Fibroblast of skin of right biceps (primary cell): ENCODE results near the gene UMOD.
"Not testable (repeated sequence)": the region's sequence is repeated elsewhere in the genome, so short reads cannot be mapped to it uniquely, and the experiment has no call there.

ENCODE experiments used
- DNase-seq: peaks from one replicate; pipeline ENCODE4 v3.0.0-alpha.2; 2013

UMOD gene

GRCh38 chr16:20363191-20363590, 10.7 kb upstream of the UMOD start:
- DNase-seq = no peak

GRCh38 chr16:20359997-20360396, 7.5 kb upstream of the UMOD start:
- DNase-seq = no peak

GRCh38 chr16:20355114-20355782, 2.7 kb upstream of the UMOD start:
- DNase-seq = no peak

GRCh38 chr16:20353379-20353778, 864 bp upstream of the UMOD start:
- no peak for DNase-seq

GRCh38 chr16:20349615-20350014, 2.9 kb downstream of the UMOD start:
- no peak for DNase-seq

DNA sequence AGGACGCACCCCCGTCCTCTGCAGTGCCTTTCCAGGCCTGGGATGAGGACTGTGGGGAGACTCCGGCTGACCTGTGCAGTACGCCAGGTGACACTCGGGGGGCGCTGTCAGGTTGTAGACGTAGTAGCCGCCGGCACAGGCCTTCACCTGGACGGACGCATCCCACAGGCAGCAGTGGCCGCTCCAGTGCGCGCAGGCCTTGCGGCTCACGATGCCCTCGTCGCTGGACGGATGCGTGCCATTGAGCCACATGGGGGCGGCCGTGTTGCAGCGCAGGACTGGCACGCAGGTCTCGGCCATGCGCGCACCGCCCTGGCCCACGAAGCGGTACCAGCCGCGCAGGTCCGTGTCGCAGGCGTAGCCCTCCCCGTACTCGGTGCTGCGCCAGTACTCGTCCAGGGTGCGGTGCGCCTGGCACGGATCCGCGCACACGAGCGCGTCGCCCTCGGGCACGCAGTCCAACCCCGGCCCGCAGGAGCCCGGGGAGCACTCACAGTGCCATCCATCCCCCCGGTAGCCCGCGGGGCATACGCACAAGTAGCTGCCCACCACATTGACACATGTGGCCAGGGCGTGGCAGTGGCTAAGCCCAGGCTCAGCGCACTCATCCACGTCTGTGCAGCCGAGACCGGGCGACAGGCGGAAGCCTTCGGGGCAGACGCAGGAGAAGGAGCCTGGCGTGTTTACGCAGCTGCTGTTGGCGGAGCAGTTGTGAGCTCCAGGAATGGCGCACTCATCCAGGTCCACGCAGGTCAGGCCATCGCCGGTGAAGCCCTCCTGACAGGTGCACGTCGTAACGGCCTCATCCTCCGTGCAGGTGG, 3.9 kb downstream of the UMOD start:
- DNase-seq = no peak

DNA sequence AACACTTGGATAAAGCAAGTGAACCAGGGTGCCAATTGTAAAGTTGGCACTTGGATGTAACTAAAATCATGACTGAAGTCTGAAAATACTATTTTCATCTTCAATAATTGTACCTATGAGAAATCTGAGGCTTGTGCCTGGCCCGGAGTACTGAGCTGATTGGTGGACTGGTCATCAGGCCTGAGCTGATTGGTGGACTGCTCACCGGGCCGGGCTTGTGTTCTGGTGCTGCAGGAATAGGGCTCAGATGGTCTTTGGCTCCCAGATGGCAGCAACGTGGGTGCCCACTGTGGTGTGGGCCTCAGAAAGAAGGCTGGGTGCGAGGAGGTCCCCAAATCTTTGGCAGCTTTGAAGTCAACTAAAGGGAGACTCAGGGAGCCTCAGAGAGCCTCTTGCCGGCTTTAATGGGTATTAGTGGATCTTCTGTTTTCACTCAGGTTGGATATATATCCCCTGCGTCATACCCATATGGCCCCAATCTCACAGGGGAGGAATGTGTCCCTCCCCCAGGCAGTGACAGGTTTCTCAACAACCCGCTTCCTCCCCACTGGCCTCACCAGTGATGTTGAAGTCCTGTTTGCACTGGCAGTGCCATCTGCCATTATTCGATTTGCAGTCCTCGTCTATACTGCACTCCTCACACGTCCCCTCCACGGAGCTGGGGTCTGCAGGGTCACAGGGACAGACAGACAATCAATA, 4.7 kb downstream of the UMOD start:
- no peak for DNase-seq

GRCh38 chr16:20344611-20345010, 7.9 kb downstream of the UMOD start:
- DNase-seq = no peak

GRCh38 chr16:20339744-20340143, 12.8 kb downstream of the UMOD start:
- DNase-seq = no peak

DNA sequence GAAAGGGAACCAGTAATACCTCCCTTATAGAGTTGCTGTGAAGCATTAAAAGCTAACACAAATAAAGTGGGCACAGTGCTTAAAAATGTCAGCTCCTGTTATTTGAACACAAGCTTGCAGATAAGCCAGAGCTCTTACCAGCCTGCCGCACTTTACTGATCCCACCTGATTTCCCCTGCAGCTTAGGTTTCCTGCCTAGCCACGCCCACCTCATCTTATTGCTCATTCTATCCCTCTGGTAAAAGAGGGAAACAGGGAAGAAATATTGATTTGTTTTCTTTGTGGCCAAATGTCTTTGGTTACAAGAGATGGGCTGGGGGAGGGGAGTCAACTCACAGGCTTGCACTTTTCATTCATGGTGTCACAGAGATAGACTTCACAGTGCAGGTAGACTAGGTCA, 15.6 kb downstream of the UMOD start:
- no peak for DNase-seq

DNA sequence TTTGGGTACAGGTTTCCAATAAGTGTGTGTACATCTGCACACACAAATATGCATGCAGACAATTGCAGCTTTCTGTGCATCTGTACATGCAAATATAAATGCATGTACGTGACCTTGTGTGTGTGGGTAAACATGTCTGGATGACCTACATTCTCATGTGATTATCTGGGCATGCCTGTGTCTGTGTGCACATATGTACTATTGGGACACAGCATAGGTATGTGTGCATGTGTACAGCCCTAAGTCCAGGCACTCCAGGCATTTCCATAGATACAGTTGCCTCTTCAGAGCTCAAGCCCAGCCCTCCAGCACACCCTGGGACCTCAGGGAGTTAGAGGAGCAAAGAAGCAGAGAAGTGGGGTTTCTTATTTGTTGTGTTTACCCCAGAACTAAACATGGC, 18.1 kb downstream of the UMOD start:
- DNase-seq = no peak

DNA sequence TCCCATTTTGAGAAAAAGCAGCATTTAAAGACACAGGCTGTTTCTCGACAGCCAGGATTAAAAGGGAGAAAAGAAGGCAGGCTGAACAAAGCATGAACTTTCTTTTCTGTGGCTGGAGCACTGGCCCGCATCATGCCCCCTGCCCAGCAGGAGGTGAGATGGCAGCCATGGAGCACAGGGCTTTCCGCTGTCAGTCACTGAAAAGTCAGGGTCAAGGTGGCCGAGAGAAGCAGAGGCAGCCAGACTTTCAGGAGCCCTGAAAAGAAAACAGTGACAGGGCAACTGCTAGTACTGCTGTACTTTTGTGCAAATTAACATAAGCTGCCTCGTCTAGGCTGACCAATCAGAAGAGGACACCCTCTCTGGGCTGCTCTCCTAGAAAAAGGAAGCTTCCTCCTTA, 19.4 kb downstream of the UMOD start:
- DNase-seq = no peak

GRCh38 chr16:20332411-20332810, 20.1 kb downstream of the UMOD start:
- no peak for DNase-seq

GRCh38 chr16:20331635-20332034, 20.9 kb downstream of the UMOD start:
- DNase-seq = no peak

GRCh38 chr16:20329392-20330138, 22.9 kb downstream of the UMOD start:
- DNase-seq = no peak

DNA sequence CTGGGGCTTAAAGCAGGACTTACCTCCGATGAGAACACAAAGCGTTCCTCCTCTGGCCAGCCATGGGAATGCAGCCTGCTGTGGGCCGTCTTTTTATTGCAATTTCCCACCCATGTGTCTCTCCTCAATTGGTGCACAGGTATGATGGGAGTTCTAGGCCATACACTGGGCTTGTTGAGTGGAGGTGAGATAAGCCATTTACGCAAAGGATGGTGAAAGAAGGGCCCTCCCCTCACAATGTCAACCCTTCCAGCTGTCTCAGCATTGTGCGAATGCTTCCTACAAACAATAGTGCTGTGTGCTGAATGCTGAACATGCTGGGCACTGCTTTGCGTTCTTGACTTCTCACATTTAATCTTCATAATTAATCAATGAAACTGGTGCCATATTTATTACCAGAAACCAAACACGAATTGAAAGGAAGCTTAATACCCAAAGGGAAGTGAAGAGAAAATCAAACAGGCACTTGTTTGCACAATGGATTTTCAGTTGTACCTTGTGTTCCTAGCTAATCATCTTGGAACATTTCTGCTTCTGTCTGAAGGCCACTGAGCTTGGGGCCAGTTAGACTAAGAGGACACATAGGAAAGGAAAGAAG, 25.0 kb downstream of the UMOD start, which contains the start of gene GP2:
Gene GP2, minus strand, starts transcription at position 70 of the 598 bp plus-strand sequence. CDS start 1,082 bp downstream, outside the sequence.
- DNase-seq = no peak

DNA sequence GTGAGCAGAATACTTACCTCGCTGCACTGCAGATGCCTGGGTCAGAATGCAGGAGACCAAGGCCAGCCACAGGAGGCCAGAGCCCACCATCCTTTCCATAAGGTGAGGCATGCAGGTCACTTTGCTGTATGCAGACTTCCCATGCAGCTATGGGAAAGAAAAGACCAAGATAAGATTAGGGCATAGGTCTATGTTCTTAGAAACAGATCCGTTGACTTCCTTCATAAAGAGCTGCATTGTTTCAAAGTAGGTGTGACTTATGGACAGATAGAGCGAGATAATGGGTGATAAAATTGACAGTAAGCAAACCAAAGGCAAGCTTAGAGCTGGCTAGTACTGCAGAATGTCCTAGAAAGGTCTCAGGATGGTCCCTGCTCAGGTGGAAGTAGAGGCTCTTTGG, 26.2 kb downstream of the UMOD start:
- no peak for DNase-seq

GRCh38 chr16:20325005-20325404, 27.5 kb downstream of the UMOD start:
- no peak for DNase-seq

- no peak for DNase-seq
These were observed 28.9 kb downstream of the UMOD start for GRCh38 chr16:20323591-20324117.

GRCh38 chr16:20322696-20323095, 29.8 kb downstream of the UMOD start:
- DNase-seq = no peak

DNA sequence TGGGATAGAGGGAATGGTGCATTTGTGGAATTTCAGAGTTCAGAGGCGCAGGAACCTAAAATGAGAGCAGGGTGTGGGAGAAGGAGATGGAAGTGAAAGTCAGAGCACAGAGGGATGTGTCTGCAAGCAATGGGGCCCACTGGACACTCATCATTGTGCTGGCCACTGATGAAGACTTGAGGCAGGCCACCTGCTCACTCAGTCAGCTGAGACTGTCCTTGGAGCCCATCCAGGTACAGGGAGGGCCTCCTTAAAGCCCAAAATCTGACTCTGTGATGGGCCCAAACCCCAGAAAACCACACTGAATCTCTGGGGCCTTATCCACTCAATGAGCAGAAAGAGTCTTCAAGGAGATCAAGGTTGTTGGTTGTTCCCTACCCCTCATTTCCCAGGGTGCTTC, 30.8 kb downstream of the UMOD start:
- DNase-seq = no peak

GRCh38 chr16:20321051-20321450, 31.5 kb downstream of the UMOD start:
- DNase-seq = not testable (repeated sequence)
